NCI-H2196 treated with DMSO at 0.1 percent for 48 hours (cell line): ENCODE data around the gene BAIAP2.

Experiments
- DNase-seq: peaks from one replicate; lab custom pipeline; 2025; ENCODE audit not compliant: unreplicated experiment; lab: John Stamatoyannopoulos, UW

BAIAP2 gene, protein sequence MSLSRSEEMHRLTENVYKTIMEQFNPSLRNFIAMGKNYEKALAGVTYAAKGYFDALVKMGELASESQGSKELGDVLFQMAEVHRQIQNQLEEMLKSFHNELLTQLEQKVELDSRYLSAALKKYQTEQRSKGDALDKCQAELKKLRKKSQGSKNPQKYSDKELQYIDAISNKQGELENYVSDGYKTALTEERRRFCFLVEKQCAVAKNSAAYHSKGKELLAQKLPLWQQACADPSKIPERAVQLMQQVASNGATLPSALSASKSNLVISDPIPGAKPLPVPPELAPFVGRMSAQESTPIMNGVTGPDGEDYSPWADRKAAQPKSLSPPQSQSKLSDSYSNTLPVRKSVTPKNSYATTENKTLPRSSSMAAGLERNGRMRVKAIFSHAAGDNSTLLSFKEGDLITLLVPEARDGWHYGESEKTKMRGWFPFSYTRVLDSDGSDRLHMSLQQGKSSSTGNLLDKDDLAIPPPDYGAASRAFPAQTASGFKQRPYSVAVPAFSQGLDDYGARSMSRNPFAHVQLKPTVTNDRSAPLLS

GRCh38 chr17:81034779-81035520, at the start of gene BAIAP2:
Gene BAIAP2 (plus strand): TSS chr17:81035151. CDS start chr17:81035255, 104 bp downstream.
- DNase-seq: peak; percentile 93

DNA sequence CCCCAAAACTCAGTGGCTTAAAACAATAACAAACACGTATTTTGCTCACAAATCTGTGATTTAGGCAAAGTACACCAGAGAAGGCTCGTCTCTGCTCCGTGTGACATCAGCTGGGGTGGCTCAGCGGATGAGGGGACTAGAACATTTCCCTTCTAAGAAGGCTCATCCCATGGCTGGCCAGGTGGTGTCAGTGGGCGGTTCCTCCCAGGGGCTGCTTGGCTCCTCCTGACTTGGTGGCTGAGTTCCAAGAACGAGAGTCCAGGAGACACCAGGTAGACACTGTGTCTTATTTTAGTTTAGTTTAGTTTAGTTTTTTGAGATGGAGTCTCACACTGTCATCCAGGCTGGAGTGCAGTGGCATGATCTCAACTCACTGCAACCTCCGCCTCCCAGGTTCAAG, 48.9 kb upstream of the BAIAP2 start:
- DNase-seq: no peak

DNA sequence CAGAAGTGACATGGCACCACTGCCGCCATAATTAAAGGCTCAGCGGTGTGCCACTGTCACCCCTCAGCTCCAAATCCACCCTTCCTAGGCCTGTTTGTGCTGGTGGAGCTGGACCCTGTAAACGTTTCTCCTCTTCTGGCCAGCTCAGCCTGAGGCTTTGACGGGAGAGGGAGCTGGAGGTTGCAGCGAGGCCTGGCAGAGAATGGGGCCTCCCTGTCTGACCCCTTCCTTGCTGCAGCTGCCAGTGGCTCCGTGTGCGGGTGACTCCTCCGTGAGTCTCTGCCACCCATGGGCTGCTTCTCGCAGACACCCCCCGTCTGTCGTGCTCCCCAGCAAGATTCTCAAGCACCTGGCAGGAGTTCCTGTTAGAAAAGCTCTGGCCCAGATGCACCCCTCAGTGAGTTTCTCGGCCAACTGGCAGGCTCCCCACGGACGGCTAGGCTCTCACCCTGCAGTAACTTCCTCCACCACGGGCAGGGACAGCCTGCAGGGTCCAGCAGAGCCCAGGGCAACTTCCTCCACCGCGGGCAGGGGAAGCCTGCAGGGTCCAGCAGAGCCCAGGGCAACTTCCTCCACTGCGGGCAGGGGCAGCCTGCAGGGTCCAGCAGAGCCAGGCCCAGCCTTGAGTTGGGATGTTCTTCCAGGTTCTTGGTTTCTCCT, 48.0 kb upstream of the BAIAP2 start:
- no peak for DNase-seq

GRCh38 chr17:80987941-80988461, 47.0 kb upstream of the BAIAP2 start:
- no peak for DNase-seq

GRCh38 chr17:80989586-80989913, 45.4 kb upstream of the BAIAP2 start:
- no peak for DNase-seq

DNA sequence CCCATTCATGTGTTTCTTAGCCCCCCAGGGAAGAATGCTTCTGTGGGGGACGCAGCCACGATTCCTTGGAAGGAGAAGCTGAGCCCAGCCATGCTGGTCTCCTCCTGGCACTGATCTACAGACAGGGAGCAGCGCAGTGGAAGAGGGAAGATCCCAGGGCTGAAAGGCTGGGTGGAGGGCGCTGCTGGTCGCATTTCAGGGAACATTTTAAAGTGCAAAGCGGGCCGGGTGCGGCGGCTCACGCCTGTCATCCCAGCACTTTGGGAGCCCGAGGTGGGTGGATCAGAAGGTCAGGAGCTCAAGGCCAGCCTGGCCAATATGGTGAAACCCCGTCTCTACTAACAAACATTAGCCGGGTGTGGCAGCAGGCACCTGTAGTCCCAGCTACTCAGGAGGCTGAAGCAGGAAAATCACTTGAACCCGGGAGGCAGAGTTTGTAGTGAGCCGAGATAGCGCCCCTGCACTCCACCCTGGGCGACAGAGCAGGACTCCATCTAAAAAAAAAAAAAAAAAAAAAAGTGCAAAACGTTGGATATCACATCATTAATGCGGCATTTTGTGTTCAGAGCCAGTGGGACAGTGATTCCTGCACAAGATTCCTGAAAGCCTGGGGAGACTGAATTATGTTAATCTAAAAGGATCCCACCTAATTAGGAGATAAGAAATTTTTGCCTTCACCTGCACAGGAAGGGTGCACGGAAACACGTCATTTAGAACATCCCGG, 43.9 kb upstream of the BAIAP2 start:
- no peak for DNase-seq

- peak; percentile 68 for DNase-seq
These were observed 43.3 kb upstream of the BAIAP2 start, which contains the start of gene CHMP6 for GRCh38 chr17:80991645-80992076. Gene CHMP6 (plus strand): TSS chr17:80991841. CDS start chr17:80991919, 78 bp downstream.

DNA sequence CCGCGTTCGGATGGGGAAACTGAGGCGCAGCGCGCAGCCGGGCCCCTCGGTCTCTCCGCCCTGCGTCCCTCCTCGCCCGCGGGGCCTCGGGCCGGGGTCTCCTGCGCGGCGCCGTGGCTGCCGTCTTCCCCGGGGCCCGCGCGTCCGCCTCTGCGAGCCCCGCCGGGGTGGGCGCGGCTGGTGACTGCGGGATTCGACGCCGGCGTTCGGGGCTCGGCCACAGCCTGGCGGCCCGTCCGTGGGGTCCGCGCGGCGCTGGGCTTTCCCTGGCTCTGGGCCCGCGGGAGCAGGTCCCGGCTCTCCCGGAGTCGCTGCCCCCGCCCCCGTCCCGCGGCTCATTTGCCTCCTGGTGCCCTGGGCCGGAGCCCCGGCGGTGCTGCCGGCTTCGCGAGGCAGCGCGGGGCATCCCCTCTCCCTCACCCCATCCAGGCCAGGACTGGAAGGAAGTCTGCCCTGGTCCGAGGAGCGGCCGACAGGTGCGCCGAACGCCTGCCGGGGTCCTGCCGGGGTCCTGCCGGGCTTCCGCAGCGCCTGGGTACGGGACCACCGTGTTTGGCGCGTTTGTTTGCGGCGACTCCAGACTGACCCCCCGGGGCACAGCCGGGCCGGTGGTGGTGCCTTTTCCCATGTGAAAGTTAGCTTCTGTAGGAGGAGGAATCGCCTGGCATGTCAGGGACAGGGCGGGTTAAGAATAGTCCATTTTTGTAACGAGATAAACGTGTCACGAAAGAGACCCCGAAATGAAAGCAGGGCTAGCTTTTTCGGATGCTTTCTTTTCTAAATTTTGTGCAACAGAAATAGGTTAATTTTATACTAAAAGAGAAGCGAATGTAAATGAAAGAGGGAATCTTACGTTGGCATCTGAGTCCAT, 42.6 kb upstream of the BAIAP2 start:
- DNase-seq: no peak

- DNase-seq: no peak
These were observed 41.9 kb upstream of the BAIAP2 start for GRCh38 chr17:80992948-80993624.

DNA sequence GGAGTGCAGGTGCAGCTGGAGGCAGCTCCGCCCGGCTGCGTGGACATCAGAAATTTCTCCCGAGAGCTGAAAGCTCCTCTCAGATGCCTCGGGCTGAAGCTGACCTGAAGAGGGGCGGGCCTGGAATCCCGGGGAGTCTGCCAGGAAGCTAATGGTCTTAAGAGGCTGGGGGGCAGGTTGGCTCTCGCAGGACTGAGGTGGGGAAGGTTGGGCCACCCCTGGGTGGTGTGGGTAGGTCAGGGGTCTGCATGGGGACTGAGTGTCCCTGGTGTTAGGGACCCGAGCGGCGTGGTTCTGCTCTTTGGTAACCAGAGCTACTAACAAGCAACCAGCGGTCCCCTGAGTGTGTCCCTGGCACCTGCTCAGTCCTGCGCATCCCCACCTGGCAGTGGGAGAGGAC, 39.8 kb upstream of the BAIAP2 start:
- no peak for DNase-seq

DNA sequence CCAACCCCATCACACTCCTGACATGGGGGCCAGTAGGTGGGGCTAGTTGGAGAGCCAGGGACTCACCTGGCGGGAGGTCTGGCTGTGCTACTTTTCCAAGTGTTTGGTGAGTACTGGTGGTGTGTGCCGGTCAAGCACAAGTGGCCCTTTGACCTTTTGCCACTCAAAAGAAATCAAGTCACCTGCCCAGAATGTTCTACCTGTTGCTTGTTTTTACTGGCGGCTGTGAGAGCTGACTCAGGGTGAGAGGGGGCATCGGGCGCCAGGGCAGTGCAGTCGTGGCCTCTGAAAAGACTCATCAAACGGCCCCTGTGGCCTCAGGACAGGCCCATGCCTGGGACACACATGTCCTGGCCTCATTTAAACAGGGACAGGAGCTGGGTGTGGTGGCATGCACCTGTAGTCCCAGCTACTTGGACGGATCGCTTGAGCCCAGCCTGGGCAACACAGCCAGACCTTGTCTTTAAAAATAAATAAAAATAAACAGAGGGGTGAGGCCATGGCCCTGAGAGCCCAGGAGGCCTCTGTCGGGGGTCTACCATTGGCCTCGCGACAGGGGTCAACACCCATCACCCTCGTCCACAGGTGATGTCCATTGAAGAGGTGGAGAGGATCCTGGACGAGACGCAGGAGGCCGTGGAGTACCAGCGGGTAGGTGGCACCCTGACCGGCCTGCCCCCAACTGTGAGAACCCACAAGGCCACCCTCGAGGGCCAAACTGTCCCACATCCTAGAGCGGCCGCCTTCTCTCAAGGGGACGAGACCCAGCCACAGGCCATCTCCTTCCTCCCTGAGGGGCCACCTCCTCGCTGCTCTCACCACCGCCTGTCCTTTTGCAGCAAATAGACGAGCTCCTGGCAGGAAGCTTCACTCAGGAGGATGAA, 38.3 kb upstream of the BAIAP2 start:
- no peak for DNase-seq

GRCh38 chr17:80997424-80998117, 37.4 kb upstream of the BAIAP2 start:
- no peak for DNase-seq

DNA sequence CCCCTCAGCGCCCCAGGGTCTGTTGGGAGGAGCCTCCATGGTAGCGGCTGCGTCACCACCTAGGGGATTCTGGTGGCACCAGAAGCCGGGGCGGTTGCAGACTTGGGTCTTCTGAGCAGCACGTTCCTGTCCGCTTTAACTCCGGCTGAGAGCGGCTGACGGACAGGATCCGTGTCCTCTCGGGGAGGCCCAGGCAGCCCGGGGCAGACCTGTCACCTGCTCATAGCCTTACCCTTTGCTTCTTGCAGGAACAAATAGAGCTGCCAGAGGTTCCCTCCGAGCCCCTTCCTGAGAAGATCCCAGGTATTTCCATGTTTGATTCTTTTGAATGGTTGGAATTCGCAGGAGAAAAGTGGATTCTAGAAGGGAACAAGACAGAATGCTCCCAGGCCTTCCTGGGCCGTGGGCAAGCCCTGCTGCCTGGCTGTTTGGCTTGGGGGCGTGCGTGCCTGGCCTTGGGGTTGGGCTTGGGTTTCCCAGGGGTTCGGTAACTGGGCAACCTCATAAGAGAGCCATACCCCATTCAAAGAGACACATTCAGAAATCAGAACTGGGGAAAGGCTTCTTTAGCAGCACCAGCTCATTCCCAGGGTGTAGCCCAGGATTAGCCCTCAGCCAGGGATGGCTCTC, 36.7 kb upstream of the BAIAP2 start:
- no peak for DNase-seq

DNA sequence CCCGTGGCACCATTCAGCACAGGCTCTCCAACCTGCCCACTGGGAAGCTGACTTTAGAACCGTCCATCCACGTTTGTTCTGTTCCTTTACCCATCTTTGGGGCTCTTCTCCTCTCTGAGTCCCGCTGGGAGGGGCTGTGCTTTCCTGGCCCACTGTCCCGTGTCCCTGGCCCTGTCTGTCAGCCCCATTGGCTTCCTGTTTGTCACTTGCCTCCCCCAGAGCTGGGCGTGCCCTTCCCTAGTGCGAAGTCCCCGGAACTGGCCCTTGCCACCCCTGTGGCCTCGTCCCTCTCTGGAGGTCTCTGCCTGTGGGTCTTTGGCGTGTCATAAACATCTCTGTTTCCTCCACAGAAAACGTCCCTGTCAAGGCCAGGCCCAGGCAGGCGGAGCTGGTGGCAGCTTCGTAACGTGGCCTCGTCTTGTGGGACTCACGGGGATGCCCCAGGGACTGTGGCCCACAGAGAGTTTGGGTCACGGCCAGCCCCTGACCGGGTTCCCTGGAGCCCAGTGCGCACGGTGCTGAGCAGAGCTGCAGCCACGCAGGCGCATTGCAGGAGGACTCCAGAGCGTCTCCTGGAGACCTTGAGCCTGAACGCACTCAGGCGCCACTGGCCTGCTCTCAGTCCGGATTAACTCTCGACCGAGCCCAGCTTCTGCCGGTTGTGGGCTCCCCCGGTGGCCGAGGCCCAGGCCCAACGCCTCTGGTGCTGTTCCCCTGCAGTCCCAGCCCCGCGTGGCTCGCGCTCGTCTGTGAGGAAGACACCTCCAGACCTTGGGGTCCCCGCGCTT, 36.0 kb upstream of the BAIAP2 start:
- no peak for DNase-seq

GRCh38 chr17:80999536-81000333, 35.2 kb upstream of the BAIAP2 start:
- no peak for DNase-seq

DNA sequence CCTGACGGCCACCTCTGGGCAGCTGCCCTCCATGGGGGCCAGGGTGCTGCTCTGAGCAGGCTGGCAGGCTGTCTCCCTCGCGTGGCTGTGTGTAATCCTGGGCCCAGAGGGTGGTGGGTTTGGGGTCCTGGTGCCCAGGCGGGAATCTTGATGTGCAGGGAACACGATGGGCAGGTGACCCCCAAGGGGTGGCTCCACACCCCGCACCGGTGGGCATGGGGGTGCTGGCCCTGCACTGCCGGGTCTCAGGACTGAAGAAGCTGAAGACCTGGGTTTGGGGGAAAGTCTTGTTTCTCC, 34.7 kb upstream of the BAIAP2 start:
- DNase-seq: no peak
